Stimulated activated CD8-positive, alpha-beta memory T cell treated with anti-CD3 and anti-CD28 coated beads, Interleukin-4, amount 100 ng/mL, for 24 hours (primary cell): ENCODE data around the gene NAALADL1.

ENCODE experiments used
- DNase-seq: peaks from one replicate; pipeline ENCODE4 v3.0.0-alpha.2; 2020; ENCODE audit warnings: low read depth

NAALADL1 gene

GRCh38 chr11:65058419-65059054, at the start of gene NAALADL1:
TSS of gene NAALADL1 (minus strand) at chr11:65058553. CDS start at chr11:65058521, 32 bp downstream.
- DNase-seq: no peak

- no peak for DNase-seq
Observed at GRCh38 chr11:65107751-65108468, 49.6 kb upstream of the NAALADL1 start.

DNA sequence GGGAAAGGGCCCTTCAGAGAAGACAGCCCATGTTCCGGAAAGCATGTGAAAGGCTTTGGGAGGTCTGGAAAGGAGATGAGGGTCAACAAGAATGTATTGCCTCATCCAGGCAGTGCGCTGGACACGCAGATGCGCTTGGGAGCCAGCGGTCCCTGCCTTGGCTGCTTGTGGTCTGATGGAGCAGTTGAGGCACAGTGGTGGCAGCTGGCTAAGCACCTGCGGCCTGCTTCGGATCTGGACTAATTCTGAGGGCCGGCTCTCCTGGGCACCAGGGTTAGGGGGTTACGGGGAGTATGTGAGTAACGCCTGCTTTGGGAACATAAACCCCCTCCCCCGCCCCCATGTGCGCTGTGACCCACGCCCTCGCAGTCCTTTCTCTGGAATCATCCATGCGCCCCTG, 48.7 kb upstream of the NAALADL1 start:
- DNase-seq: no peak

GRCh38 chr11:65104628-65105027, 46.3 kb upstream of the NAALADL1 start:
- no peak for DNase-seq

DNA sequence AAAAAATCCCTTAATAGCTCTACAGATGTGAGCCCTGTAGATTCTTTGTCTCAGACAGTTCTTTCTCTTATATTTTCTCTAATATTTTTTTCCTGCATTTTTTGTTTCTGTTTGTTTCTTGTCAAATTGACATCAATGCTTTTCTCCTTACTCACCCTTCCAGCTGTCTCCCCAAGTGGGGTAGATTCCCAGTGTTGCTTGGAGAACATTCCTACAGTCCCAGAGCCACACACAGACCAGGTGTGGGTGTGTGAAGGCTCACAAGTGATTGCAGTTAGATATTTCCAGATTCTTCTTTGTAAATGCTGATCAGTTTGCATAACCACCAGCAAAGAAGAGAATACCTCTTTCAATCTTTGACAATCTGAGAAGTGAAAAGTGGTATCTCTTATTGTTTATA, 45.1 kb upstream of the NAALADL1 start:
- DNase-seq: no peak

- no peak for DNase-seq
Observed at GRCh38 chr11:65102142-65103095, 44.1 kb upstream of the NAALADL1 start.

DNA sequence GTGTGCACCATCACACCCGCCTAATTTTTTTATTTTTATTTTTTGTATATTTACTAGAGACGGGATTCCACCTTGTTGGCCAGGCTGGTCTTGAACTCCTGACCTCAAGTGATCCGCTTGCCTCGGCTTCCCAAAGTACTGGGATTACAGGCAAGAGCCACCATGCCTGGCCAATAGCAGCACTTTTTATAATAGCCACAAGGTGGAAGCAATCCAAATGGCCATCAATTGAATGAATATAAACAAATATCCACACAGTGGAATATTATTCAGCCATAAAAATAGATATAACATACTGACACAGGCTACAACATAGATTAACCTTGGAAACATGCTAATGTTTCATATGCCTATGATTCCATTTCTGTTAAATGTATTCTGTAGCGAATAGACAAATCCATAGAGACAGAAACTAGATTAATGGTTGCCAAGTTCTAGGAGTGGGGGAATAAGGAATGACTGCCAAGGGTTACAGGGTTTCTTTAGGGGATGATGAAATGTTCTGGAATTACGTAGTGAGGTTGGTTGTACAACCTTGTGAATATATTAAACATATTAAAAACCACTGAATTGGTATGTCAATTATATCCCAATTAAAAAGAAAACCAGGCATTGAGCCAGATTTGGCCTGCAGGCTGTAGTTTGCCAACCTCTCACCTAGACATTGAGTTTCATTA, 42.5 kb upstream of the NAALADL1 start:
- no peak for DNase-seq

DNA sequence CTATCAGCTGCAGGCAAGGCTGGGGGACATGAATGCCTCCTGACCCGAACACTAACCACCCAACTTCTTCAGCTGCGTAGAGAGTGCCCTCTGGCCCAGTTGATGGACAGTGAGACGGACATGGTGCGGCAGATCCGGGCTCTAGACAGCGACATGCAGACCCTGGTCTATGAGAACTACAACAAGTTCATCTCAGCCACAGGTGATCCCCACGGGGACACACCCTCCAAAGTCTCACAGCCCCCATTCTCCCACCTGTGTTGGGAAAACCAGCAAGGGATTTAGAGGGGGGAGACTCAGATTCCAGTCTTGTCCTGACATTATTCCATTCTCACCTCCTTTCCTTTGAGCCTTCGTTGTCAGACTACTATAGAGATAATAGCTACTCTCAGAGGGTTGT, 38.6 kb upstream of the NAALADL1 start:
- no peak for DNase-seq

- DNase-seq: peak; percentile 71
Observed at GRCh38 chr11:65095974-65096806, 37.8 kb upstream of the NAALADL1 start, which contains the start of gene VPS51. TSS of gene VPS51 (plus strand) at chr11:65096214. CDS start at chr11:65096251, 37 bp downstream.

GRCh38 chr11:65095427-65095826, 37.1 kb upstream of the NAALADL1 start:
- no peak for DNase-seq

- DNase-seq: no peak
Observed at GRCh38 chr11:65090628-65091027, 32.3 kb upstream of the NAALADL1 start.

- DNase-seq: no peak
Observed at GRCh38 chr11:65089621-65090020, 31.3 kb upstream of the NAALADL1 start.

- no peak for DNase-seq
Observed at GRCh38 chr11:65087827-65088226, 29.5 kb upstream of the NAALADL1 start.

DNA sequence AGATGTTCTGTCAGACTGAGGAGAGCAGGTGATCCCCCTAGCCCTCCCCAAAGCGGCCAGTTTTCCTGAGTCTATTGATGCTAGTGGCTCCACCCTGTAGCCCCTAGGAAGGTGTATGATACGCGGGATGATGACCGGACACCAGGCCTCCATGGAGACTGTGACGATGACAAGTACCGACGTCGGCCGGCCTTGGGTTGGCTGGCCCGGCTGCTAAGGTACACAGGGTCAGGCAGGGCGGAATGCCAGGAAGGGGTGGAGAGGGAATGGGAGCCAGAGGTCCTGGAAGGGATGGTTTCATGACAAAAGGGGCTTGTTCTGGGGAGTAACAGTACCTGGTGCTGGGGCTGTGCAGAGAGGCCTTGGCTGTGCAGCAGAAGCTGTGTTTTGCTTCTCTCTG, 28.9 kb upstream of the NAALADL1 start:
- no peak for DNase-seq

- no peak for DNase-seq
Observed at GRCh38 chr11:65086809-65087208, 28.5 kb upstream of the NAALADL1 start.

DNA sequence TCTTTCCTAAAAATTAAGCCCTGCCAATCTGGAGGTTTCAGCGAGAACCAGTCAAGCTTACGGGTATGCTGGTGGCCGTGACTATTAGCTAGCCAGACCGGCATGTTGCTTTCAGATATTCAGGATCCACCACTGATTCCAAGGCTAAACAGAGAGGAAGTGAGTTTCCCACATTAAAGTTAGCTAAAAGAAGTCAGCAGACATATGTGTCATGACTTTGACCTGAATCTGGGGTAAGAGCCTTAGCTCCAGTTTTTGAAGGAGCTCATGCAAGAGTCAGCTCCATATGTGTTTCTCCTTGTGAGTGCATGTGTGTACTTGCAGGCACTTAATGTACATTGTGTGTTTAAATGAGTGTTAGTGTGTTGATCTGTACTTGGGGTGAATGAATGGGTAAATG, 27.1 kb upstream of the NAALADL1 start:
- DNase-seq: no peak

- no peak for DNase-seq
Observed at GRCh38 chr11:65084598-65085375, 26.4 kb upstream of the NAALADL1 start.

DNA sequence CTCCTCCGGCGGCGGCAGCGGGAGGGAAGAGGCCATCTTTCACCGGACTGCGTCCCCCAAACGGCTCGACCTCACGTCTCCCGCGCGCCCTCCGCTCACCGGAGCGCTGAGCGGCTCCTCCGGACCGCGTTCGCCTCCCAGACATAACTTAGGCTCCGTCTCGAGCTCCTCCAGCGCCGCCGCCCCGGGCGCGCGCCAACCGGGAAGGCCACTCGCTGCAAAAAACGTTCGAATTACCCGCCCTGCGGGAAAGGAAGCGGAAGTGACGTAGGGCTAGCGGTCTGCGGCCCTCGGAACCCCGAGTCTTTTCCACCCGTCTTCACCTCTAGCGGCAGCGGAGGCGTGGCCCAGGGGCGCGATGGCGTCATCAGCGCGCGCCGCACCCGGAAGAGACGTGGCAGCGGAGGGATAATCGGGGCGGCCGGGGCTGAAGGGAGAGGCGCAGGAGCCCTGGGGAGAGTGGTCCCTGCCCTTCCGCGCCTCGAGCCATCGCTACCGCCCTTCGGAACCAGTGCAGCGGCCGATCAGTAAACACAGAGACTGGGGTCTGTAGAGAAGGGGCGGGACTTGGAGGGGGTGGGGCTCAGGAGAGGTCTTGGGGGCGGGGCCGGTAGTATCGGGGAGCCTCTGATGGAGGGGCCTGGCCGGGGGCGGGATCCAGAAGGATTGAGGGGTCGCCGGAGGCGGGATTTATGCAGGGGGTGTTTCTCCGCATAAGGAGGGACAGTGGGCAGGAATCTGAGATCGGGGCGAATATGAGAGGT, 25.7 kb upstream of the NAALADL1 start, which contains the start of the genes CDCA5 and ZFPL1:
TSS of gene CDCA5 (minus strand) at position 207 of the 764 bp plus-strand sequence. CDS start at position 145, 62 bp downstream.
TSS of gene ZFPL1 (plus strand) at position 389 of the 764 bp plus-strand sequence. CDS start 477 bp downstream, outside the sequence.
- DNase-seq: peak; percentile 96
